T-helper 2 cell treated with Interferon-gamma antibody and Interleukin-4, amounts not matched to agents 100 ng/mL and 5 ng/mL, for 36 hours (primary cell): Measurements from ENCODE around the gene HSDL1. TPM values are rescaled to one million over a fixed set of nuclear protein-coding genes. Genes with fewer than 3 reads are reported as not detected.

Experiments used
- intact Hi-C: fragments of 100-400 bp; cut with micrococcal nuclease; formaldehyde crosslinking; loops from one replicate; pipeline ENCODE4 v1.15.1; 2023
- total RNA-seq: library from RNA; stranded (reverse); gene quantifications from 2 replicates; pipeline ENCODE4 v1.2.3, GENCODE V29; 2022

Gene HSDL1
- total RNA-seq, 1 donor from 2014 or later = 11.5 TPM

- intact Hi-C loops = no loop called here
Measured at GRCh38 chr16:84176192-84177053, 31.4 kb upstream of the HSDL1 start.

- intact Hi-C loops = loop anchor here (1.0 kb wide), 1 partner anchor 87 kb away; no protein-coding TSS in a partner anchor
Measured at GRCh38 chr16:84175350-84176081, 30.5 kb upstream of the HSDL1 start.

- intact Hi-C loops = no loop called here
Measured at GRCh38 chr16:84174396-84174795, 29.4 kb upstream of the HSDL1 start.

- intact Hi-C loops = no loop called here
Measured at GRCh38 chr16:84169765-84170310, 24.9 kb upstream of the HSDL1 start.

GRCh38 chr16:84166796-84167695 is 22.1 kb upstream of the HSDL1 start:
- intact Hi-C loops = no loop called here

- intact Hi-C loops = no loop called here
Measured at GRCh38 chr16:84165746-84166145, 20.8 kb upstream of the HSDL1 start.

- intact Hi-C loops = no loop called here
Measured at GRCh38 chr16:84161801-84162200, 16.8 kb upstream of the HSDL1 start.

- intact Hi-C loops = no loop called here
Measured at GRCh38 chr16:84161037-84161436, 16.1 kb upstream of the HSDL1 start.

GRCh38 chr16:84159800-84160199 is 14.8 kb upstream of the HSDL1 start:
- intact Hi-C loops = no loop called here

- intact Hi-C loops = no loop called here
Measured at GRCh38 chr16:84159007-84159406, 14.0 kb upstream of the HSDL1 start.

- intact Hi-C loops = no loop called here
Measured at GRCh38 chr16:84156342-84156784, 11.4 kb upstream of the HSDL1 start.

- intact Hi-C loops = no loop called here
Measured at GRCh38 chr16:84155771-84156170, 10.8 kb upstream of the HSDL1 start.

- intact Hi-C loops = no loop called here
Measured at GRCh38 chr16:84155226-84155625, 10.2 kb upstream of the HSDL1 start.

- intact Hi-C loops = no loop called here
Measured at GRCh38 chr16:84153660-84154214, 8.8 kb upstream of the HSDL1 start.

- intact Hi-C loops = no loop called here
Measured at GRCh38 chr16:84150926-84151325, 5.9 kb upstream of the HSDL1 start.

GRCh38 chr16:84144209-84144858 is 643 bp downstream of the HSDL1 start:
- intact Hi-C loops = loop anchor here (2.0 kb wide), 1 partner anchor 56 kb away; no protein-coding TSS in a partner anchor

- intact Hi-C loops = loop anchor here (2.0 kb wide), 1 partner anchor 55 kb away; no protein-coding TSS in a partner anchor
Measured at GRCh38 chr16:84143784-84144199, 1.2 kb downstream of the HSDL1 start.

- intact Hi-C loops = no loop called here
Measured at GRCh38 chr16:84143081-84143480, 1.9 kb downstream of the HSDL1 start.

GRCh38 chr16:84141143-84141670 is 3.8 kb downstream of the HSDL1 start:
- intact Hi-C loops = no loop called here
